ENCODE results near the gene C1QTNF8.
A peak's percentile ranks its signal among the peaks of the same experiment; 100 is the strongest.

The C1QTNF8 gene

GRCh38 chr16:1133810-1134520 lies 37.9 kb upstream of the C1QTNF8 start (continued):
- no peak for TF ChIP-seq ZNF518A (tag by site-specific recombination; conservative IDR thresholded peaks at IDR 0.05; ENCODE audit: low read depth)
- no peak for TF ChIP-seq ZNF214 (tag by site-specific recombination; IDR thresholded peaks at IDR 0.05; ENCODE audit: borderline replicate concordance)
- TF ChIP-seq ZIC2 (tag by site-specific recombination; IDR thresholded peaks at IDR 0.05): peak; percentile 80
- no peak for TF ChIP-seq SP7 (tag by site-specific recombination; IDR thresholded peaks at IDR 0.05)
- no peak for TF ChIP-seq ZNF354C (tag by site-specific recombination; IDR thresholded peaks at IDR 0.05; ENCODE audit: borderline replicate concordance, low read depth)
- TF ChIP-seq ZBTB6 (tag by site-specific recombination; IDR thresholded peaks at IDR 0.05): no peak
- no peak for TF ChIP-seq HOXC10 (CRISPR knock-in tag; IDR thresholded peaks at IDR 0.05)
- no peak for TF ChIP-seq REPIN1 (tag by site-specific recombination; IDR thresholded peaks at IDR 0.05; ENCODE audit: low read depth)

GRCh38 chr16:1133271-1133670 lies 37.2 kb upstream of the C1QTNF8 start:
- Histone ChIP-seq H3K36me3 (ENCODE audit: control insufficient read depth in 2 of 2, insufficient read depth in 1 of 2, low read length in 2 of 2) (no peaks in the 10 kb centered on the region), H3K4me1 (ENCODE audit: control insufficient read depth, insufficient read depth, low read length) (no peaks in the 10 kb centered on the region), H3K27ac (ENCODE audit: extremely low read depth, low read depth, low read length) (no peak overlapping the region), H3K9me3 (ENCODE audit: control insufficient read depth, insufficient read depth, low read depth, low read length) (no peaks in the 10 kb centered on the region), H3K4me3 (ENCODE audit: low read depth, low read length) (no peak overlapping the region)
- ChIA-PET POLR2A (no interaction called here), CTCF (no interaction called here)
- TF ChIP-seq ZNF555 (tag by site-specific recombination; conservative IDR thresholded peaks at IDR 0.05) (no peak), ZNF2 (tag by site-specific recombination; IDR thresholded peaks at IDR 0.05) (no peak), ZNF155 (tag by site-specific recombination; IDR thresholded peaks at IDR 0.05) (no peak), PATZ1 (tag by site-specific recombination; IDR thresholded peaks at IDR 0.05) (no peak), ZBTB17 (tag by site-specific recombination; IDR thresholded peaks at IDR 0.05) (no peak), ZNF140 (tag by site-specific recombination; IDR thresholded peaks at IDR 0.05) (no peak), ZNF768 (tag by site-specific recombination; IDR thresholded peaks at IDR 0.05) (no peak)

GRCh38 chr16:1132431-1132830 lies 36.4 kb upstream of the C1QTNF8 start:
- H3K4me3 ChIP-seq (ENCODE audit: low read depth, low read length): no peak overlapping the region
- ChIA-PET POLR2A (no interaction called here), CTCF (no interaction called here)
- H3K27ac ChIP-seq (ENCODE audit: extremely low read depth, low read depth, low read length): no peak overlapping the region
- H3K4me1 ChIP-seq (ENCODE audit: control insufficient read depth, insufficient read depth, low read length): no peaks in the 10 kb centered on the region
- H3K9me3 ChIP-seq (ENCODE audit: control insufficient read depth, insufficient read depth, low read depth, low read length): no peaks in the 10 kb centered on the region
- no peaks in the 10 kb centered on the region for H3K36me3 ChIP-seq (ENCODE audit: control insufficient read depth in 2 of 2, insufficient read depth in 1 of 2, low read length in 2 of 2)
- no peak for TF ChIP-seq ZBTB44 (tag by site-specific recombination; IDR thresholded peaks at IDR 0.05)
- TF ChIP-seq ZNF843 (tag by site-specific recombination; IDR thresholded peaks at IDR 0.05): no peak
- TF ChIP-seq OSR2 (tag by site-specific recombination; IDR thresholded peaks at IDR 0.05): no peak
- no peak for TF ChIP-seq ZNF280C (tag by site-specific recombination; IDR thresholded peaks at IDR 0.05)
- no peak for TF ChIP-seq ZBTB48 (tag by site-specific recombination; IDR thresholded peaks at IDR 0.05)
- TF ChIP-seq ZNF596 (tag by site-specific recombination; IDR thresholded peaks at IDR 0.05): no peak
- no peak for TF ChIP-seq YY2 (tag by site-specific recombination; IDR thresholded peaks at IDR 0.05)
